Psoas muscle (tissue), 8 donors: ENCODE measurements around the gene NOLC1. TPM values are rescaled to one million over a fixed set of nuclear protein-coding genes. Genes with fewer than 3 reads are reported as not detected.

Experiments used
- ATAC-seq, 4 donors: fragments of 200-7000 bp; cut with Tn5 transposase; one replicate each; pipeline ENCODE4 v1.9.1; 2020; ENCODE audit warnings: moderate library complexity in 3 of 4, mild to moderate bottlenecking in 2 of 4
- DNase-seq, 2 donors: peaks; one replicate each; pipeline ENCODE4 v3.0.0-alpha.2; 2020
- H3K27ac ChIP-seq: fragments of 200-600 bp; one replicate; pipeline ENCODE4 v1.8.0; 2022
- H3K27me3 ChIP-seq, 3 donors: fragments of 200-600 bp in 1 of 3; one replicate each; pipeline versions ENCODE4 v1.6.1 to v1.8.0; 2013 to 2022; ENCODE audit warnings: low read length in 2 of 3, mild to moderate bottlenecking in 2 of 3, moderate library complexity in 1 of 3; ENCODE audit not compliant: insufficient read depth in 3 of 3
- H3K36me3 ChIP-seq, 2 donors: fragments of 200-600 bp in 1 of 2; one replicate each; pipeline versions ENCODE4 v1.6.1 to v1.8.0; 2013 to 2022; ENCODE audit warnings: low read depth in 1 of 2, mild to moderate bottlenecking in 1 of 2, moderate library complexity in 1 of 2; ENCODE audit not compliant: insufficient read depth in 1 of 2
- H3K4me1 ChIP-seq: fragments of 200-600 bp; one replicate; pipeline ENCODE4 v1.8.0; 2022
- H3K4me3 ChIP-seq: fragments of 200-600 bp; one replicate; pipeline ENCODE4 v1.8.0; 2022; ENCODE audit warnings: mild to moderate bottlenecking
- H3K9me3 ChIP-seq: fragments of 200-600 bp; one replicate; pipeline ENCODE4 v1.8.0; 2022
- CTCF ChIP-seq: fragments of 200-600 bp; IDR thresholded peaks from one replicate; pipeline ENCODE4 v1.8.0; 2022; ENCODE audit warnings: antibody characterized with exemption
- WGBS, 3 donors: extraction: QIAGEN DNeasy Blood & Tissue Kit; methylation state at CpG; one replicate each; pipeline versions ENCODE4 v1.1.6 to v1.1.7; 2013; 5-methylcytosine and 5-hydroxymethylcytosine counted together
- intact Hi-C, 2 donors: fragments of 100-400 bp; cut with DNase I; formaldehyde crosslinking; loops; one replicate each; pipeline versions ENCODE4 v1.11.0 to v1.14.2; 2022
- polyA plus RNA-seq, 3 donors: library from polyadenylated mRNA; stranded (reverse); fragments of 200-250 nt; gene quantifications; one replicate each; pipeline ENCODE4 v1.2.3, GENCODE V29; 2013
- total RNA-seq, 4 donors: library from RNA; stranded (reverse); fragmentation: NEBNext Ultra II Directional in 2 of 4; extraction: Animal tissue kit (Norgen Biotek cat#: 25700) in 2 of 4; gene quantifications; one replicate each; pipeline versions ENCODE4 v1.2.1 to v1.2.4, GENCODE V29; 2021 to 2023
- donor health status: healthy with polysubstance abuse.
- donor health status: DM: no; HTN: no; CAD: no; lungs with moderate emphysema.
- donor health status: Bipolar disorder and iron deficiency.
- donor health status: healthy.
- donor health status: DM: yes; HTN: yes; CAD: no.
- donor health status: DM: no; HTN: no; CAD: no.
- donor health status: DM: no; HTN: no; CAD: no.
- donor health status: DM: yes; HTN: yes; CAD: no.

The NOLC1 gene
- total and polyA plus RNA-seq, 7 donors = 25.8 to 86.1 (median 57.6) TPM

- ATAC-seq = no peak
- DNase-seq = no peak
- no peaks in the 10 kb centered on the region for H3K36me3 ChIP-seq
- TF ChIP-seq CTCF = no peak
- H3K4me1 ChIP-seq = peaks cover 45% of the 10 kb centered on the region
- H3K4me3 ChIP-seq = peak overlapping the region; percentile 87
- intact Hi-C loops = no loop called here
- WGBS, 3 donors = 1 to 4% (median 1%) methylated on average over 6 of the region's 6 CpGs
- peak overlapping the region; percentile 92 for H3K27ac ChIP-seq
- H3K27me3 ChIP-seq = no peaks in the 10 kb centered on the region
- H3K9me3 ChIP-seq = no peaks in the 10 kb centered on the region
These were observed 33.3 kb upstream of the NOLC1 start for GRCh38 chr10:102118867-102119266.

DNA sequence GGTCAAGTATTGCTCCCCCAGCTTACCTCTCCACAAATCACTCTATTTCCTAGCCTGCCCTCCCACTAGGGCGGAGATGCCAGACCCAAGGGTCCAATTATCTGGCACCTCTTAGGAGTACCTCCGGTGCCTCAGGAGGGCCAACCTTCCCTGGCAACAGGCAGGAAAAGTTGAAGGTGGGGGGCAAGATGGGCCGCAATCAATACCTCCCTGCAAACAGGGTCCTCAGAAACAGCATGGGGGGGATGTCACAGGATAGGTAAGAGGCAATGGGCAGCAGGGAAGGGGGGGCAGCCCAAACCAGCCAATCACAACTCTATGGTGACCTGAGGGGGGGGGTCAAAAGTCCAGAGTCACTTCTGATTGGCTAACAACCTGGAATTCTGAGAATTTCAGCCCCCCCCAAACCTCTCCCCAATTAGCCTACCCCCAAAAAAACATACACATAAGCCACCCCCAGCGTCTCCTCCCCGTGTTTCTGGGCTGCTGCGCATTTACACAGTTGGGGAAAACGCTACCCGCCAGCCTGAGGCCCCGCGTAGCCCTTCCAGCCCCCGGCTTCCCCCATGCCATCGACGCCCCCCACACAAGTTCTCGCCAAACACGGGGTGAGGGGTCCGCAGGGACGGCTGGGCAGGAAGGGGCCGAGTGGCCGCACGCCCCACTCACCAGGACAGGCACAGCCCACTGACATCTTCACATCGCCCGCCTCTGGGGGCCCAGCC, 32.6 kb upstream of the NOLC1 start:
- ATAC-seq (peak; percentile 29 to 48 (median 34)), DNase-seq (peak; percentile 65 to 75)
- peak overlapping the region; percentile 87 for H3K4me3 ChIP-seq
- 1 to 3% (median 1%) methylated on average over 18 to 22 of the region's 22 CpGs for WGBS, 3 donors
- peaks cover 42% of the 10 kb centered on the region for H3K4me1 ChIP-seq
- peak overlapping the region; percentile 92 for H3K27ac ChIP-seq
- intact Hi-C loops = no loop called here
- no peaks in the 10 kb centered on the region for H3K36me3 ChIP-seq
- no peaks in the 10 kb centered on the region for H3K9me3 ChIP-seq
- no peak for TF ChIP-seq CTCF
- H3K27me3 ChIP-seq = no peaks in the 10 kb centered on the region

- WGBS, 3 donors = 0 to 1% (median 1%) methylated on average over 49 to 104 of the region's 104 CpGs
- no peaks in the 10 kb centered on the region for H3K9me3 ChIP-seq
These were observed 31.8 kb upstream of the NOLC1 start, which contains the start of gene LDB1 for GRCh38 chr10:102120142-102120990. TSS of gene LDB1 (minus strand) at chr10:102120368. CDS start at chr10:102120110, 258 bp downstream.

More at GRCh38 chr10:102120142-102120990, 31.8 kb upstream of the NOLC1 start, which contains the start of gene LDB1:
- intact Hi-C loops = no loop called here
- peak; percentile 81 to 89 for DNase-seq
- peak; percentile 15 for TF ChIP-seq CTCF
- peak; percentile 76 to 84 (median 84) for ATAC-seq
- Histone ChIP-seq H3K36me3 (no peaks in the 10 kb centered on the region), H3K4me3 (peak within 1 kb of the TSS; percentile 87), H3K4me1 (peaks cover 37% of the 10 kb centered on the region), H3K27ac (peak within 1 kb of the TSS; percentile 92), H3K27me3 (no peaks in the 10 kb centered on the region)
